GM12864 (cell line): ENCODE results near the gene ATXN7L3.
A peak's percentile ranks its signal among the peaks of the same experiment; 100 is the strongest.

Experiments
- DNase-seq: peaks from one replicate; pipeline ENCODE4 v3.0.0-alpha.2; 2011; ENCODE audit warnings: low read depth
- H3K4me3 ChIP-seq: 2 replicates; pipeline ENCODE4 v1.5.1; 2011; ENCODE audit warnings: mild to moderate bottlenecking, low read depth, low read length, control low read depth
- TF ChIP-seq, protein P1 (sequence below): IDR thresholded peaks from 2 replicates; pipeline ENCODE4 v1.5.1; 2011; ENCODE audit warnings: low read depth, mild to moderate bottlenecking, moderate library complexity, low read length, control low read depth, inconsistent platforms; ENCODE audit errors: missing control alignments

Gene ATXN7L3

DNA sequence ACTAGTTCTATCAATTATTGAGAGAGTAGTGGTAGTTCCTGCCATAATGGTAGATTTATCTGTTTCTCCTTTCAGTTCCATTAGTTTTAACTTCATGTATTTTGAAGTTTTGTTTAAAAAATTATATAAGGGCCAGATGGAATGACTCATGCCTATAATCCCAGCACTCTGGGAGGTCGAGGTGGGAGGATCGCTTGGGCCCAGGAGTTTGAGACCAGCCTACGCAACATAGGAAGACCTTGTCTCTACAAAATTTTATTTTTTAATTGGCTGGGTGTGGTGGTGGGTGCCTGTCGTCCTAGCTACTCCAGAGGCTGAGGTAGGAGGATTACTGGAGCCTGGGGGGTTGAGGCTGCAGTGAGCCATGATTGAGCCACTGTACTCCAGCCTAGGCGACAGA is 33.9 kb upstream of the ATXN7L3 start:
- H3K4me3 ChIP-seq, result no peak overlapping the region
- DNase-seq, result no peak
- TF ChIP-seq, protein P1, sequence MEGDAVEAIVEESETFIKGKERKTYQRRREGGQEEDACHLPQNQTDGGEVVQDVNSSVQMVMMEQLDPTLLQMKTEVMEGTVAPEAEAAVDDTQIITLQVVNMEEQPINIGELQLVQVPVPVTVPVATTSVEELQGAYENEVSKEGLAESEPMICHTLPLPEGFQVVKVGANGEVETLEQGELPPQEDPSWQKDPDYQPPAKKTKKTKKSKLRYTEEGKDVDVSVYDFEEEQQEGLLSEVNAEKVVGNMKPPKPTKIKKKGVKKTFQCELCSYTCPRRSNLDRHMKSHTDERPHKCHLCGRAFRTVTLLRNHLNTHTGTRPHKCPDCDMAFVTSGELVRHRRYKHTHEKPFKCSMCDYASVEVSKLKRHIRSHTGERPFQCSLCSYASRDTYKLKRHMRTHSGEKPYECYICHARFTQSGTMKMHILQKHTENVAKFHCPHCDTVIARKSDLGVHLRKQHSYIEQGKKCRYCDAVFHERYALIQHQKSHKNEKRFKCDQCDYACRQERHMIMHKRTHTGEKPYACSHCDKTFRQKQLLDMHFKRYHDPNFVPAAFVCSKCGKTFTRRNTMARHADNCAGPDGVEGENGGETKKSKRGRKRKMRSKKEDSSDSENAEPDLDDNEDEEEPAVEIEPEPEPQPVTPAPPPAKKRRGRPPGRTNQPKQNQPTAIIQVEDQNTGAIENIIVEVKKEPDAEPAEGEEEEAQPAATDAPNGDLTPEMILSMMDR, result no peak

DNA sequence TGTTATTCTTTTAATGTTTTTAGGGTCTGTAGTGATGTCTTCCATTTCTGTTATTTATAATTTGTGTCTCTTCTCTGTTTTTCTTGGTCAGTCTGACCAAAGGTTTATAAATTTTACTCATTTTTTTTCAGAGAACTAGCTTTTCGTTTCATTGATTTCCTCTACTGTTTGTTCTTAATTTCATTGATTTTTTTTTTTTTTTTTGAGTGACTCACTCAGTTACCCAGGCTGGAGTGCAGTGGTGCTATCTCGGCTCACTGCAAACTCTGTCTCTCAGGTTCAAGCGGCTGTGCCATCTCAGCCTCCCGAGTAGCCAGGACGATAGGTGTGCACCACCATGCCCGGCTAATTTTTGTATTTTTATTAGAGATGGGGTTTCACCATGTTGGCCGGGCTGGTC is 32.4 kb upstream of the ATXN7L3 start:
- no peak for DNase-seq
- no peak overlapping the region for H3K4me3 ChIP-seq
- TF ChIP-seq, protein P1, result no peak

DNA sequence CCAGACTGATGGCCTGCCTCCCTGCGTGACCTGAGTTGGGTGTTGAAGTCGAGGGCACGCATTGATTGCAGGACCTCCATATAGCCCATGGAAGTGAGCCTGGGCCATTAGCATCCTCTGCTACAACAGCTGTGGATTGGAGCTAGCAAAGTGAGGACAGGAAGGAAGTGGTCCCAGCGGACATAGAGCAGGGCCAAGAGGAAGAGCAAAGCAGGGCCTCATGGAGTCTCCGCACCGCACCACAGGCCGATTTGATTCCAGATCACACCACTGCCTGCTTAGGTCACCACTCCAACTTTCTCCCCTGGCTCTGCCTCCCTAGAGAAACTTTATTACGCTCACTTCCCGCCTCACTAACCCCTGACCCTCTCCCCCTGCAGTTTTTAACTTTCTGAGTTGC is 30.5 kb upstream of the ATXN7L3 start:
- H3K4me3 ChIP-seq, result no peak overlapping the region
- TF ChIP-seq, protein P1, result no peak
- DNase-seq, result no peak

DNA sequence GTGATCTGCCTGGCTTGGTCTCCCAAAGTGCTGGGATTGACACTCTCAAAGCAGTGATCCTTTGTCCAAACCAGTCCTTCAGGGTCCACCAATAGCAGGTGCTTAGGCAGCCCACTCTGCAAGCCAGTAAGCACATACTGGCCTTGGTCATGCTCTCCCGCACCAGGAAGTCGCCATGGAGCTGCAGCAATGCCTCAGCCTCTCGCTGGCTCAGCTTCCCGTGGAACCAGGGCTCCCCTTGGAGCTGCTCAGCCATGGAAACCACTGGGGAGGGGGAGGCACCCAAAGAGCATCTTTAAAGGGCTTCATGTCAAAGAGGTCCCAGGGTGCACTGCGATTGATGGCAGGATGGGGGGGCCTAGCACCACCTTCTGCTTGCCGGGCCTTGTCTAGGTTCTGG is 29.4 kb upstream of the ATXN7L3 start:
- no peak for DNase-seq
- H3K4me3 ChIP-seq, result no peak overlapping the region
- TF ChIP-seq, protein P1, result no peak

DNA sequence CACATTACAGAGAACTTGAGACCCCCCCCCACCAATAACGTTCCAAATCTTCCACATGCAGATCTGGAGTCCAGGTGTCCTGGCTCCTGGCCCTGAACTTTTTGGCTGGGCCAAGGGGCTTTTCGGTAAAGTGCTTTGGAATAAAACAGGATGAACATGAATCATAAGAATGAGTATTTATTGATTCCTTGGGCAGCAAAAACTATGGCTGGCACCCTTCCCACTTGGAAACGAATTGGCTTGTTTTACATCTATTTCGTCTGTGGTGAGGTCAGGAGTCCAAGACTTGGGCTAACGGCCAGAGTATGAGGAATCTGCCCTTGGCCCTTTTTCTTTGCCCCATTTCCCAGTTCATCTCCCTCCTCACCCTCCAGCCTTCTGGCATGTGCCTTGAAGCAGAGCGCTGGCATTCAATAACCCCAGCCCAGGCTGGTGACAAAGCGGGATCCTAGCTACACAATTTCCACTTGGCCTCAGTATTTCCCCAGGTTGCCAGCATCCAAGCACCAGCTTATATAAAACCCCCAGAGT is 23.9 kb upstream of the ATXN7L3 start:
- TF ChIP-seq, protein P1, result no peak
- no peak for DNase-seq
- no peak overlapping the region for H3K4me3 ChIP-seq

DNA sequence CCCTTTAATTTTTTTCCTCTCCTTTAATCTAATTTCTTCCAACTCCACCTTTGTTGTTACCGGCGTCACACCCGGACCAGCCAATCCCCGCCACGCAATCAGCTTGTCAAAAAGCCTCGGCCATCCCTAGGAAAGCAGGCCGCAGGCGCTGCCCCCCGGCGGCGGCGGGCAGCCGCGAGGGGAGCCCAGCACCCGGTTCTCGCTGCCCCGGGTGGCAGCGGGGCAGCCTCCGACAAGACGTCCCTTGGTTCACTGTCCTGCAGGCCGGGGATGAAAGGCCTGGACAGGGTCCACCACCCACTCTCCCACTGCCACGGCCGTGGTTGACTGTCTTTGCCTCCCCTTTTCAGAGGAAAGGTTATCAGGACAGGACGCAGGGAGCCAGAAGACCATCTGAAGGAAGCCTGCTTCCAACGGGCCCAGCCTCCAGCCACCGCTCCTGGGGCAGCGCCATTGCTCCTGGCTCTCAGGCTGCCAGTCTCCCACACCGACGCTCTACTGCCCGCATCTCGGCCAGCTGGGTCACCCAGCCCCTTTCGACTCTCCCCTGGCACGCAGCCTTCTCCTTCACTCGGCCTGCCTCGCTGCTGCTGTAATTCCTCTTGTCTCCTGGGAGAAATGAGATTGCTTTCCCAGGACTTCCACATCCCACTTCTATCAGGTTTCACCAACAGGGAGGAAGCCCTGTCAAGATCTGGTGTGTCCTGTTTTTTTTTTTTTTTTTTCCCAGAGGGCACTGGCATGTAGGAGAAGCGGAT is 22.6 kb upstream of the ATXN7L3 start:
- no peak for DNase-seq
- TF ChIP-seq, protein P1, result no peak
- H3K4me3 ChIP-seq, result peak overlapping the region; percentile 87

DNA sequence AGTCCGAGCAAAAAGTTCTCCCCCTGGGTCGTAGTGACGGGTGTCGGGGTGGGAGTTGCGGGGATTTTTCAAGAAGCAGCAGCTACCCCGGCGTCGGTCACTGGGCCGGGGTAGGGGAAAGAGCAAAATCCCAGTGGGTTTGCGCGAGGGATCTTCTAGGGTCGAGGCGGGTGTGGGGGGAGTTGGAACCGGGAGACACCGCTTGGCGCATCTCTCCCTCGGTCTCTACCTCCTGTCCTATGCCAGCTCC is 22.1 kb upstream of the ATXN7L3 start:
- DNase-seq, result no peak
- peak overlapping the region; percentile 87 for H3K4me3 ChIP-seq
- TF ChIP-seq, protein P1, result no peak
